Measurements from ENCODE around the gene SHD.

SHD gene

GRCh38 chr19:4326837-4327251, 47.8 kb downstream of the SHD start:
- no peak overlapping the region for H3K4me3 ChIP-seq (ENCODE audit: low read depth, low read length)
- TF ChIP-seq POLR2A (IDR thresholded peaks at IDR 0.05; ENCODE audit: extremely low read depth, insufficient read length) (no peak), MYC (IDR thresholded peaks at IDR 0.05; ENCODE audit: low read depth, low read length) (no peak), CTCF (IDR thresholded peaks at IDR 0.05; ENCODE audit: low read depth, low read length) (no peak), MAX (IDR thresholded peaks at IDR 0.05; ENCODE audit: low read depth, low read length) (no peak)
- DNase-seq (ENCODE audit: low read depth) = peak; percentile 25

GRCh38 chr19:4327252-4327876, 48.3 kb downstream of the SHD start:
- no peak for TF ChIP-seq POLR2A (IDR thresholded peaks at IDR 0.05; ENCODE audit: extremely low read depth, insufficient read length)
- no peak for TF ChIP-seq CTCF (IDR thresholded peaks at IDR 0.05; ENCODE audit: low read depth, low read length)
- no peak for TF ChIP-seq MAX (IDR thresholded peaks at IDR 0.05; ENCODE audit: low read depth, low read length)
- TF ChIP-seq MYC (IDR thresholded peaks at IDR 0.05; ENCODE audit: low read depth, low read length) = no peak
- H3K4me3 ChIP-seq (ENCODE audit: low read depth, low read length) = no peak overlapping the region
- peak; percentile 37 for DNase-seq (ENCODE audit: low read depth)

GRCh38 chr19:4327877-4328242, 48.8 kb downstream of the SHD start:
- no peak for DNase-seq (ENCODE audit: low read depth)
- H3K4me3 ChIP-seq (ENCODE audit: low read depth, low read length) = peak overlapping the region; percentile 25
- TF ChIP-seq CTCF (IDR thresholded peaks at IDR 0.05; ENCODE audit: low read depth, low read length) (no peak), POLR2A (IDR thresholded peaks at IDR 0.05; ENCODE audit: extremely low read depth, insufficient read length) (no peak), MYC (IDR thresholded peaks at IDR 0.05; ENCODE audit: low read depth, low read length) (no peak), MAX (IDR thresholded peaks at IDR 0.05; ENCODE audit: low read depth, low read length) (no peak)

- TF ChIP-seq POLR2A (IDR thresholded peaks at IDR 0.05; ENCODE audit: extremely low read depth, insufficient read length) (peak; percentile 80), MYC (IDR thresholded peaks at IDR 0.05; ENCODE audit: low read depth, low read length) (peak; percentile 94), MAX (IDR thresholded peaks at IDR 0.05; ENCODE audit: low read depth, low read length) (peak; percentile 81), CTCF (IDR thresholded peaks at IDR 0.05; ENCODE audit: low read depth, low read length) (no peak)
- DNase-seq (ENCODE audit: low read depth) = peak; percentile 93
- H3K4me3 ChIP-seq (ENCODE audit: low read depth, low read length) = peak overlapping the region; percentile 62
Observed at GRCh38 chr19:4328243-4328990, 49.4 kb downstream of the SHD start.

- peak overlapping the region; percentile 62 for H3K4me3 ChIP-seq (ENCODE audit: low read depth, low read length)
- DNase-seq (ENCODE audit: low read depth) = peak; percentile 28
Observed at GRCh38 chr19:4328991-4329681, 50.1 kb downstream of the SHD start.

GRCh38 chr19:4329858-4330257, 50.8 kb downstream of the SHD start:
- TF ChIP-seq MAX (IDR thresholded peaks at IDR 0.05; ENCODE audit: low read depth, low read length) (no peak), CTCF (IDR thresholded peaks at IDR 0.05; ENCODE audit: low read depth, low read length) (no peak), POLR2A (IDR thresholded peaks at IDR 0.05; ENCODE audit: extremely low read depth, insufficient read length) (no peak)
- DNase-seq (ENCODE audit: low read depth) = no peak
- H3K4me3 ChIP-seq (ENCODE audit: low read depth, low read length) = no peak overlapping the region
